22Rv1 (cell line): ENCODE measurements around the gene GFI1B.
"Not testable (repeated sequence)": the region's sequence is repeated elsewhere in the genome, so short reads cannot be mapped to it uniquely, and the experiment has no call there.

Experiments used
- H3K27ac ChIP-seq: fragments of 450-650 bp; 2 replicates; pipeline ENCODE4 v1.5.1; 2017
- CTCF ChIP-seq: fragments of 450-650 bp; IDR thresholded peaks from 2 replicates; pipeline ENCODE4 v1.5.1; 2017; ENCODE audit warnings: mild to moderate bottlenecking
- ZFX ChIP-seq: fragments of 450-650 bp; IDR thresholded peaks from 2 replicates; pipeline ENCODE4 v1.6.1; 2017; ENCODE audit warnings: antibody characterized with exemption, borderline replicate concordance

Gene GFI1B

GRCh38 chr9:132948482-132949050, 29.9 kb upstream of the GFI1B start:
- H3K27ac ChIP-seq, result no peak overlapping the region
- no peak for TF ChIP-seq CTCF

GRCh38 chr9:132949709-132950108, 28.8 kb upstream of the GFI1B start:
- no peak overlapping the region for H3K27ac ChIP-seq
- TF ChIP-seq ZFX, result no peak
- TF ChIP-seq CTCF, result no peak

GRCh38 chr9:132955123-132955522, 23.4 kb upstream of the GFI1B start:
- no peak for TF ChIP-seq ZFX

GRCh38 chr9:132955768-132956167, 22.7 kb upstream of the GFI1B start:
- no peak for TF ChIP-seq CTCF
- TF ChIP-seq ZFX, result no peak
- H3K27ac ChIP-seq, result no peak overlapping the region

More at GRCh38 chr9:132955123-132955522, 23.4 kb upstream of the GFI1B start:
- H3K27ac ChIP-seq, result no peak overlapping the region

- no peak for TF ChIP-seq ZFX
- TF ChIP-seq CTCF, result no peak
- H3K27ac ChIP-seq, result no peak overlapping the region
Measured at GRCh38 chr9:132957805-132958204, 20.7 kb upstream of the GFI1B start.

GRCh38 chr9:132961002-132961401, 17.5 kb upstream of the GFI1B start:
- no peak for TF ChIP-seq ZFX
- no peak for TF ChIP-seq CTCF
- H3K27ac ChIP-seq, result no peak overlapping the region

- no peak overlapping the region for H3K27ac ChIP-seq
Measured at GRCh38 chr9:132965478-132965877, 13.0 kb upstream of the GFI1B start.

GRCh38 chr9:132967908-132968307, 10.6 kb upstream of the GFI1B start:
- not testable (repeated sequence) for H3K27ac ChIP-seq

More at GRCh38 chr9:132965478-132965877, 13.0 kb upstream of the GFI1B start:
- no peak for TF ChIP-seq CTCF
- no peak for TF ChIP-seq ZFX
